H1 (cell line): ENCODE results near the gene AOAH. TPM values are rescaled to one million over a fixed set of nuclear protein-coding genes. Genes with fewer than 3 reads are reported as not detected.

Experiments
- CTCF ChIA-PET: fragments of 300-600 bp; sonication (Branson Sonifier 250); formaldehyde crosslinking; loops from one replicate; lab custom pipeline; 2021; ENCODE audit not compliant: partially characterized antibody; lab: Charles Lee
- POLR2A ChIA-PET: fragments of 300-600 bp; sonication (Branson Sonifier 250); formaldehyde crosslinking; loops from one replicate; lab custom pipeline; 2021; ENCODE audit warnings: inconsistent platforms; ENCODE audit not compliant: partially characterized antibody; lab: Charles Lee
- DNase-seq, 2 experiments: peaks; one replicate each; pipeline versions ENCODE4 v3.0.0 to v3.0.0-alpha.2; 2010 to 2022; ENCODE audit warnings: low spot score in 2 of 2, low read depth in 1 of 2, mixed read lengths in 1 of 2
- FAIRE-seq: peaks from 2 replicates; lab custom pipeline; 2011; peaks lifted over from hg19 to GRCh38; lab: Jason Lieb, UNC
- H2AFZ ChIP-seq: 2 replicates; pipeline ENCODE4 v1.8.1; 2012; ENCODE audit warnings: low read length, inconsistent platforms
- H2AK5ac ChIP-seq: 2 replicates; pipeline ENCODE4 v1.6.1; 2013; ENCODE audit warnings: low read depth, low read length
- H2BK120ac ChIP-seq: replicated peaks from 2 replicates; pipeline ENCODE3; 2013; ENCODE audit warnings: low read depth, low read length, inconsistent platforms
- H2BK12ac ChIP-seq: 2 replicates; pipeline ENCODE4 v1.6.1; 2013; ENCODE audit warnings: low read depth, low read length
- H2BK15ac ChIP-seq: 2 replicates; pipeline ENCODE4 v1.6.1; 2013; ENCODE audit warnings: low read length
- H2BK20ac ChIP-seq: 2 replicates; pipeline ENCODE4 v1.6.1; 2013; ENCODE audit warnings: low read length
- H2BK5ac ChIP-seq: 2 replicates; pipeline ENCODE4 v1.6.1; 2013; ENCODE audit warnings: low read depth, low read length
- H3K14ac ChIP-seq: 2 replicates; pipeline ENCODE4 v1.6.1; 2013; ENCODE audit warnings: inconsistent platforms; ENCODE audit not compliant: insufficient read length
- H3K18ac ChIP-seq: 2 replicates; pipeline ENCODE4 v1.6.1; 2013; ENCODE audit warnings: low read length; ENCODE audit errors: extremely low read depth
- H3K23ac ChIP-seq: 2 replicates; pipeline ENCODE4 v1.6.1; 2013; ENCODE audit warnings: inconsistent platforms; ENCODE audit not compliant: insufficient read length
- H3K23me2 ChIP-seq: 2 replicates; pipeline ENCODE4 v1.6.1; 2013; ENCODE audit warnings: low read depth, low read length
- H3K27ac ChIP-seq: 2 replicates; pipeline ENCODE4 v1.6.1; 2011; ENCODE audit warnings: low read depth, low read length, inconsistent platforms
- H3K27me3 ChIP-seq, 4 experiments: replicated peaks in 1 of 4; 1 replicate in 1 of 4; 2 replicates in 3 of 4; pipeline versions ENCODE4 v1.6.1 to v1.8.1; 2011 to 2013; ENCODE audit warnings: low read length in 3 of 4, mild to moderate bottlenecking in 3 of 4, inconsistent platforms in 2 of 4, mixed read lengths in 2 of 4, moderate library complexity in 1 of 4; ENCODE audit not compliant: control insufficient read depth in 3 of 4, insufficient read depth in 3 of 4; ENCODE audit errors: extremely low read depth in 1 of 4
- H3K36me3 ChIP-seq, 4 experiments: 2 replicates each; pipeline versions ENCODE4 v1.6.1 to v1.8.1; 2011 to 2013; ENCODE audit warnings: mild to moderate bottlenecking in 4 of 4, low read length in 3 of 4, moderate library complexity in 2 of 4, control low read depth in 1 of 4, inconsistent platforms in 1 of 4; ENCODE audit not compliant: insufficient read depth in 4 of 4, control insufficient read depth in 2 of 4
- H3K4ac ChIP-seq: replicated peaks from 2 replicates; pipeline ENCODE3; 2013; ENCODE audit warnings: low read length, low read depth, mixed read lengths, inconsistent platforms; ENCODE audit not compliant: insufficient read length
- H3K4me1 ChIP-seq, 4 experiments: replicated peaks in 1 of 4; 1 replicate in 1 of 4; 2 replicates in 3 of 4; pipeline versions ENCODE4 v1.6.1 to v1.8.1; 2011 to 2013; ENCODE audit warnings: low read length in 3 of 4, inconsistent platforms in 2 of 4, mixed read lengths in 1 of 4; ENCODE audit not compliant: insufficient read depth in 4 of 4, control insufficient read depth in 3 of 4
- H3K4me2 ChIP-seq, 2 experiments: 2 replicates each; pipeline versions ENCODE4 v1.6.1 to v1.8.1; 2011 to 2013; ENCODE audit warnings: low read depth in 2 of 2, low read length in 2 of 2, control low read depth in 1 of 2, inconsistent platforms in 1 of 2, mild to moderate bottlenecking in 1 of 2; ENCODE audit not compliant: insufficient read depth in 1 of 2
- H3K4me3 ChIP-seq, 4 experiments: fragments of 200-600, 300-600 bp in 1 of 4; sonication (generic), shearing (Covaris generic), sonication (Bioruptor Twin) in 1 of 4; 2 replicates each; pipeline versions ENCODE4 v1.5.1 to v1.8.1; 2011 to 2016; ENCODE audit warnings: low read length in 4 of 4, low read depth in 3 of 4, control low read depth in 2 of 4, inconsistent platforms in 2 of 4, mild to moderate bottlenecking in 2 of 4, mixed read lengths in 1 of 4, moderate library complexity in 1 of 4; ENCODE audit not compliant: insufficient read depth in 2 of 4; ENCODE audit errors: extremely low read depth in 1 of 4
- H3K56ac ChIP-seq: replicated peaks from 2 replicates; pipeline ENCODE3; 2013; ENCODE audit warnings: low read depth, mild to moderate bottlenecking, mixed read lengths, low read length, inconsistent platforms; ENCODE audit not compliant: insufficient read length
- H3K79me1 ChIP-seq: 2 replicates; pipeline ENCODE4 v1.6.1; 2013; ENCODE audit warnings: low read depth, low read length, control low read depth
- H3K79me2 ChIP-seq, 2 experiments: 2 replicates each; pipeline versions ENCODE4 v1.6.1 to v1.8.1; 2012 to 2013; ENCODE audit warnings: low read length in 2 of 2, mild to moderate bottlenecking in 2 of 2, inconsistent platforms in 1 of 2; ENCODE audit not compliant: insufficient read depth in 2 of 2, control insufficient read depth in 1 of 2
- H3K9ac ChIP-seq, 4 experiments: replicated peaks in 1 of 4; 1 replicate in 1 of 4; 2 replicates in 3 of 4; pipeline versions ENCODE4 v1.6.1 to v1.8.1; 2011 to 2013; ENCODE audit warnings: low read depth in 3 of 4, low read length in 3 of 4, control low read depth in 2 of 4, mild to moderate bottlenecking in 2 of 4, moderate library complexity in 2 of 4, inconsistent platforms in 1 of 4; ENCODE audit errors: extremely low read depth in 1 of 4
- H3K9me3 ChIP-seq, 2 experiments: 2 replicates each; pipeline versions ENCODE4 v1.6.1 to v1.8.1; 2012 to 2013; ENCODE audit warnings: mild to moderate bottlenecking in 2 of 2, moderate library complexity in 2 of 2, control low read depth in 1 of 2, inconsistent platforms in 1 of 2, low read depth in 1 of 2, low read length in 1 of 2, mixed read lengths in 1 of 2; ENCODE audit not compliant: insufficient read depth in 2 of 2
- H4K20me1 ChIP-seq, 2 experiments: replicated peaks in 1 of 2; 2 replicates each; pipeline versions ENCODE3 to v1.8.1; 2011 to 2013; ENCODE audit warnings: inconsistent platforms in 2 of 2, low read length in 2 of 2, mild to moderate bottlenecking in 1 of 2; ENCODE audit not compliant: insufficient read depth in 2 of 2, control insufficient read depth in 1 of 2
- H4K5ac ChIP-seq: 2 replicates; pipeline ENCODE4 v1.6.1; 2013; ENCODE audit warnings: low read length, low read depth, mixed read lengths, inconsistent platforms; ENCODE audit not compliant: insufficient read length
- H4K8ac ChIP-seq: 2 replicates; pipeline ENCODE4 v1.8.0; 2013; ENCODE audit warnings: mild to moderate bottlenecking, moderate library complexity, low read length, inconsistent platforms; ENCODE audit not compliant: insufficient read depth; ENCODE audit errors: extremely low read depth
- H4K91ac ChIP-seq: replicated peaks from 2 replicates; pipeline ENCODE3; 2013; ENCODE audit warnings: low read length, mixed read lengths, inconsistent platforms; ENCODE audit not compliant: insufficient read length
- BRCA1 ChIP-seq: IDR thresholded peaks from 2 replicates; pipeline ENCODE4 v1.6.1; 2012; ENCODE audit warnings: low read depth, low read length, improper control_type of control experiment
- CBX5 ChIP-seq: fragments of 300-800, 300-1000 bp; sonication (generic); IDR thresholded peaks from 2 replicates; pipeline ENCODE4 v1.7.1; 2016; ENCODE audit warnings: antibody characterized with exemption, low read length, low read depth
- CREB1 ChIP-seq: IDR thresholded peaks from 2 replicates; pipeline ENCODE4 v1.6.1; 2012; ENCODE audit warnings: inconsistent platforms
- GABPA ChIP-seq: IDR thresholded peaks from 2 replicates; pipeline ENCODE4 v1.6.1; 2011; ENCODE audit warnings: mild to moderate bottlenecking, low read length, moderate library complexity, borderline replicate concordance; ENCODE audit not compliant: insufficient read depth
- MAFK ChIP-seq: IDR thresholded peaks from 2 replicates; pipeline ENCODE4 v1.6.1; 2012; ENCODE audit warnings: low read depth, mild to moderate bottlenecking, improper control_type of control experiment, low read length
- NANOG ChIP-seq: IDR thresholded peaks from 2 replicates; pipeline ENCODE4 v1.6.1; 2011; ENCODE audit warnings: low read length, low read depth, mild to moderate bottlenecking, inconsistent platforms; ENCODE audit not compliant: insufficient read depth, poor library complexity, severe bottlenecking
- RXRA ChIP-seq: IDR thresholded peaks from 2 replicates; pipeline ENCODE4 v1.6.1; 2011; ENCODE audit warnings: low read depth, mild to moderate bottlenecking, low read length, moderate library complexity; ENCODE audit not compliant: insufficient read depth
- SIN3A ChIP-seq, 2 experiments: IDR thresholded peaks in 1 of 2; conservative IDR thresholded peaks in 1 of 2; 2 replicates each; pipeline ENCODE4 v1.6.1; 2011 to 2012; ENCODE audit warnings: low read length in 2 of 2, improper control_type of control experiment in 1 of 2, low read depth in 1 of 2, mild to moderate bottlenecking in 1 of 2
- SP1 ChIP-seq: IDR thresholded peaks from 2 replicates; pipeline ENCODE4 v1.6.1; 2011; ENCODE audit warnings: low read depth, low read length
- WGBS, 2 experiments: shearing (Covaris generic) in 1 of 2; methylation state at CpG; one replicate each; pipeline versions ENCODE4 v1.1.6 to v1.1.7; 2013 to 2015; ENCODE audit warnings: low lambda C conversion rate in 2 of 2, mixed read lengths in 2 of 2, inconsistent platforms in 1 of 2, low coverage in 1 of 2, missing lambda C conversion rate in 1 of 2; ENCODE audit not compliant: insufficient replicate concordance in 2 of 2, insufficient coverage in 1 of 2, insufficient read length in 1 of 2; ENCODE audit errors: extremely low coverage in 1 of 2, missing lambda C conversion rate in 1 of 2; 5-methylcytosine and 5-hydroxymethylcytosine counted together
- polyA plus RNA-seq, 7 experiments: library from polyadenylated mRNA; depleted of rRNA in 3 of 7; stranded (reverse) in 5 of 7; unstranded in 2 of 7; fragments of >200 nt in 5 of 7; fragments of 200-250 nt in 2 of 7; gene quantifications; 1 replicate in 5 of 7; 2 replicates in 1 of 7; 4 replicates in 1 of 7; pipeline versions ENCODE4 v1.2.1 to v1.2.3, GENCODE V29; 2011 to 2013; ENCODE audit warnings: missing spikeins in 2 of 7, mixed read lengths in 2 of 7
- total RNA-seq: library from RNA; stranded (reverse); fragmentation: NEBNext Ultra II Directional; extraction: Animal tissue kit (Norgen Biotek cat#: 25700); gene quantifications from 2 replicates; pipeline ENCODE4 v1.2.1, GENCODE V29; 2021

AOAH gene
- total and polyA plus RNA-seq, 2 of the 8 experiments (the other 6 are each of a cell fraction or from before 2014, with no cell fraction given): 0.08 TPM; not detected in 1

DNA sequence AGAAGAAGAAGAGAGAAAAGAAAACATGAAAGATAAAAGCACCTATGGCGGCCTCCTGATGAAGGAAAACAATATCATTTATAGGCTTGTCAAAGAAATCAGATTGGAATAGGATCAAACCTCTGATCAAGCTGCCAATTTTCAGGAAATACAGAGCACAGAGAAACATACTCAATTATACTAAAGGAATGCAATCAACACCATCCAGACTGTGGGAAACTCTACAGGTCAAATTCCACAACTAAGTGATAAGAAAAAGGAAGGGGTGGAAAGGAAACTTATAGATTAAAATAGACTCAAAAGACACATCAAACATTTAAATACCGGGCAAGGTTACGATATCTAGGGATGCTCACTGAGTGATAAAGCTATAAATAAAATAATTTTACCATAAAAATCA, 39.3 kb downstream of the AOAH start:
- Histone ChIP-seq H3K4me1 (no peaks in the 10 kb centered on the region), H2AK5ac (no peak overlapping the region), H4K8ac (no peak overlapping the region), H3K36me3 (no peaks in the 10 kb centered on the region), H2BK15ac (no peak overlapping the region), H3K27me3 (no peaks in the 10 kb centered on the region), H3K14ac (no peak overlapping the region), H2BK20ac (no peak overlapping the region), H3K79me1 (no peaks in the 10 kb centered on the region), H3K56ac (no peak overlapping the region), H2AFZ (no peak overlapping the region), H4K91ac (no peak overlapping the region), H3K4ac (no peak overlapping the region), H2BK5ac (no peak overlapping the region), H2BK12ac (no peak overlapping the region), H4K20me1 (no peaks in the 10 kb centered on the region), H3K9ac (no peak overlapping the region), H4K5ac (no peak overlapping the region), H3K27ac (no peak overlapping the region), H2BK120ac (no peak overlapping the region), H3K18ac (no peak overlapping the region), H3K23ac (no peak overlapping the region), H3K4me3 (no peak overlapping the region), H3K4me2 (no peak overlapping the region), H3K79me2 (no peaks in the 10 kb centered on the region), H3K9me3 (no peaks in the 10 kb centered on the region), H3K23me2 (no peaks in the 10 kb centered on the region; the same call in 1 of the 2 replicates)
- POLR2A ChIA-PET: interaction anchor here (0.6 kb wide), 1 partner anchor 212 kb away, joined by 3 read pairs; no protein-coding TSS in a partner anchor
- FAIRE-seq: no peak
- TF ChIP-seq CBX5 (no peak), GABPA (no peak), NANOG (no peak), BRCA1 (no peak), SIN3A (conservative IDR thresholded peaks at IDR 0.05 in 1 of 2, IDR thresholded peaks at IDR 0.05 in 1 of 2; ENCODE audit: low read depth in 1 of 2, low read length in 2 of 2) (no peak), MAFK (no peak), SP1 (no peak), RXRA (no peak), CREB1 (no peak)
- DNase-seq: no peak
- CTCF ChIA-PET: interaction anchor here (1.6 to 2.0 kb wide), 2 partner anchors 14 to 244 kb away, joined by 5 to 6 read pairs; no protein-coding TSS in a partner anchor
- 98% methylated on average over 3 of the region's 3 CpGs; no CpG with 5 or more reads in 1 of the 2 experiments for WGBS, 2 experiments
